Breast epithelium (tissue), 3 donors: Measurements from ENCODE around the gene LRGUK.

Source experiments
- CTCF ChIP-seq, 3 donors: fragments of 450-650 bp; IDR thresholded peaks; one replicate each; pipeline ENCODE4 v1.5.1; 2016 to 2017; ENCODE audit warnings: antibody characterized with exemption in 3 of 3, mild to moderate bottlenecking in 3 of 3, moderate library complexity in 3 of 3
- POLR2A ChIP-seq: fragments of 450-650 bp; IDR thresholded peaks from one replicate; pipeline ENCODE4 v1.6.1; 2016; ENCODE audit warnings: antibody characterized with exemption, mild to moderate bottlenecking, moderate library complexity
- POLR2AphosphoS5 ChIP-seq, 3 donors: sonication (generic); formaldehyde crosslinking; IDR thresholded peaks; one replicate each; pipeline ENCODE4 v1.6.1; 2017; ENCODE audit warnings: antibody characterized with exemption in 3 of 3

DNA sequence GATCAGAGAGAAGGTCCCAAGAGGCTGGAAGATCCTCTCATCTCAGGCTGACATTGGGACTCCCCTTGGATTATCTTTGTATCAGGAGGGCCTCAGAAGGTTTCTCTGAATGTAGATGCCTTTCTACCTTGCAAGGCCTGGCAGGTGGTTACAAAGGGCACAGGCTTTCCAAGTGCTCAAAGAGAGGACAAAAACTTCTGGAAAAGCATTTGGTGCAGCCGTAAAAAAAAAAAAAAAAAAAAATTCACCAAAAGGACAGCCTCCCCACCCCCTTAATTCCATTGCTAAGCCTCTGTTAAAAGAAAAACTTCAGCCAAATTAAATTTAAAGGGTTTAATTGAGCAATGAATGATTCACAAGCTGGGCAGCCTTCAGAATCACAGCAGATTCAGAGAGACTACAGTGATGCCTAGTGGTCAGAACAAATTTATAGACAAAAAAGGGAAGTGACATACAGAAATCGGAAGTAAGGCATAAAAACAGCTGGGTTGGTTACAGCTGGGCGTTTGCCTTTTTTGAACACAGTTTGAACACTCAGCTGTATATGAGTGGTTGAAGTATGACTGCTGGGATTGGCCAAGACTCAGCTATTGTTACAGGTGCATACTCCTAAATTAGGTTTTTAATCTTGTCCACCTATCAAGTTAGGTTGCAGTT is 42.5 kb upstream of the LRGUK start:
- TF ChIP-seq CTCF (IDR thresholded peaks at IDR 0.05) (no peak), POLR2A (no peak), POLR2AphosphoS5 (IDR thresholded peaks at IDR 0.05) (no peak)
